ENCODE results near the gene FGF23.
"Not testable (repeated sequence)": the region's sequence is repeated elsewhere in the genome, so short reads cannot be mapped to it uniquely, and the experiment has no call there.

Gene FGF23

GRCh38 chr12:4379405-4379804, at the start of gene FGF23:
Gene FGF23 (minus strand): TSS chr12:4379712. CDS start chr12:4379582, 130 bp downstream.
- DNase-seq = no peak

- no peak for DNase-seq
These were observed 44.9 kb upstream of the FGF23 start for GRCh38 chr12:4424422-4424821.

GRCh38 chr12:4423528-4424195, 44.1 kb upstream of the FGF23 start:
- no peak for DNase-seq

GRCh38 chr12:4422985-4423384, 43.5 kb upstream of the FGF23 start:
- no peak for DNase-seq

GRCh38 chr12:4421590-4422031, 42.1 kb upstream of the FGF23 start:
- no peak for DNase-seq

- DNase-seq = no peak
These were observed 40.7 kb upstream of the FGF23 start for GRCh38 chr12:4420138-4420670.

- no peak for DNase-seq
These were observed 39.4 kb upstream of the FGF23 start for GRCh38 chr12:4418913-4419312.

GRCh38 chr12:4417936-4418335, 38.4 kb upstream of the FGF23 start:
- no peak for DNase-seq

GRCh38 chr12:4417455-4417854, 37.9 kb upstream of the FGF23 start:
- no peak for DNase-seq

- DNase-seq = no peak
These were observed 36.8 kb upstream of the FGF23 start for GRCh38 chr12:4416276-4416675.

- DNase-seq = no peak
These were observed 33.0 kb upstream of the FGF23 start for GRCh38 chr12:4412465-4412864.

GRCh38 chr12:4412056-4412455, 32.5 kb upstream of the FGF23 start:
- DNase-seq = no peak

GRCh38 chr12:4407136-4407535, 27.6 kb upstream of the FGF23 start:
- no peak for DNase-seq

- DNase-seq = not testable (repeated sequence)
These were observed 25.5 kb upstream of the FGF23 start for GRCh38 chr12:4404877-4405637.

- DNase-seq = no peak
These were observed 23.5 kb upstream of the FGF23 start for GRCh38 chr12:4402996-4403395.

- no peak for DNase-seq
These were observed 21.6 kb upstream of the FGF23 start for GRCh38 chr12:4401117-4401516.

GRCh38 chr12:4395818-4396217, 16.3 kb upstream of the FGF23 start:
- DNase-seq = no peak

- DNase-seq = no peak
These were observed 13.7 kb upstream of the FGF23 start for GRCh38 chr12:4393211-4393610.

- DNase-seq = no peak
These were observed 12.8 kb upstream of the FGF23 start for GRCh38 chr12:4392223-4392742.

- DNase-seq = no peak
These were observed 9.2 kb upstream of the FGF23 start for GRCh38 chr12:4388662-4389061.

GRCh38 chr12:4388032-4388431, 8.5 kb upstream of the FGF23 start:
- no peak for DNase-seq

GRCh38 chr12:4387607-4388006, 8.1 kb upstream of the FGF23 start:
- DNase-seq = no peak

- no peak for DNase-seq
These were observed 7.3 kb upstream of the FGF23 start for GRCh38 chr12:4386801-4387200.

GRCh38 chr12:4383304-4383865, 3.9 kb upstream of the FGF23 start:
- DNase-seq = no peak

All from SHP77 treated with DMSO at 0.1 percent for 48 hours (cell line).